BE2C (cell line): ENCODE measurements around the gene EFCAB13.
"Not testable (repeated sequence)": the region's sequence is repeated elsewhere in the genome, so short reads cannot be mapped to it uniquely, and the experiment has no call there.

ENCODE experiments used
- DNase-seq: peaks from one replicate; pipeline ENCODE4 v3.0.0-alpha.2; 2020
- H3K27me3 ChIP-seq: fragments of 250-450 bp; sonication (Bioruptor Pico); 2 replicates; pipeline ENCODE4 v1.5.1; 2020; ENCODE audit warnings: mild to moderate bottlenecking
- H3K36me3 ChIP-seq: fragments of 250-450 bp; sonication (Bioruptor Pico); 2 replicates; pipeline ENCODE4 v1.5.1; 2020; ENCODE audit warnings: mild to moderate bottlenecking
- H3K4me1 ChIP-seq: fragments of 250-450 bp; sonication (Bioruptor Pico); 2 replicates; pipeline ENCODE4 v1.5.1; 2020
- H3K4me3 ChIP-seq: 2 replicates; pipeline ENCODE4 v1.5.1; 2011; ENCODE audit warnings: low read depth, low read length
- H3K9me3 ChIP-seq: fragments of 250-450 bp; sonication (Bioruptor Pico); 2 replicates; pipeline ENCODE4 v1.5.1; 2020
- CTCF ChIP-seq: IDR thresholded peaks from 2 replicates; pipeline ENCODE4 v1.5.1; 2012; ENCODE audit warnings: mild to moderate bottlenecking, low read depth, low read length

Gene EFCAB13

GRCh38 chr17:47470836-47471235 is 147.1 kb downstream of the EFCAB13 start:
- Histone ChIP-seq H3K36me3 (no peaks in the 10 kb centered on the region), H3K9me3 (no peaks in the 10 kb centered on the region), H3K4me3 (no peak overlapping the region), H3K4me1 (no peaks in the 10 kb centered on the region), H3K27me3 (no peaks in the 10 kb centered on the region)
- no peak for DNase-seq
- no peak for TF ChIP-seq CTCF

DNA sequence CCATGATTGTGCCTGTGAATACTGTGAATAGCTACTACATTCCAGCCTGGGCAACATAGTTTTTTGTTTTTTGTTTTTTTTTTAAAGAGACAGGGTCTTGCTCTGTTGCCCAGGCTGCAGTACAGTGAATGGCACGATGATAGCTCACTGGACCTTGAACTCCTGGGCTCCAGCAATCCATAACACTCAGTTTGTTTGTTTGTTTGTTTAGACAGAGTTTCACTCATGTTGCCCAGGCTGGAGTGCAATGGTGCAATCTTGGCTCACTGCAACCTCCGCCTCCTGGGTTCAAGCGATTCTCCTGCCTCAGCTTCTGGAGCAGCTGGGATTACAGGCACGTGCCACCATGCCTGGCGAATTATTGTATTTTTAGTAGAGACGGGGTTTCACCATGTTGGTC is 148.3 kb downstream of the EFCAB13 start:
- H3K4me1 ChIP-seq, H3K27me3 ChIP-seq, H3K9me3 ChIP-seq, DNase-seq, H3K36me3 ChIP-seq, H3K4me3 ChIP-seq: not testable (repeated sequence)
